K562 (cell line): ENCODE data around the gene CHD5. TPM values are rescaled to one million over a fixed set of nuclear protein-coding genes. Genes with fewer than 3 reads are reported as not detected.

Experiments used
- CHAMP1 ChIP-seq: fragments of 450-650 bp; IDR thresholded peaks from 2 replicates; pipeline ENCODE4 v1.6.1; 2016; ENCODE audit warnings: mild to moderate bottlenecking
- CREB3 ChIP-seq: fragments of 450-650 bp; conservative IDR thresholded peaks from 2 replicates; pipeline ENCODE4 v1.6.1; 2016; ENCODE audit warnings: missing genetic modification characterization, low read depth, mild to moderate bottlenecking, missing compliant biosample characterization, moderate library complexity
- HMG20B ChIP-seq: fragments of 250-450 bp; sonication (Bioruptor Pico); IDR thresholded peaks from 2 replicates; pipeline ENCODE4 v1.5.0; 2021; ENCODE audit warnings: mild to moderate bottlenecking
- MTF1 ChIP-seq: fragments of 250-450 bp; sonication (Bioruptor Pico); IDR thresholded peaks from 2 replicates; pipeline ENCODE4 v1.9.0; 2021; ENCODE audit warnings: moderate library complexity, mild to moderate bottlenecking, inconsistent platforms, borderline replicate concordance
- ZBTB40 ChIP-seq, 2 experiments: fragments of 450-650 bp in 1 of 2; sonication (generic) in 1 of 2; formaldehyde crosslinking in 1 of 2; IDR thresholded peaks; 2 replicates each; pipeline versions ENCODE4 v1.7.1 to v1.9.0; 2016 to 2022; ENCODE audit warnings: inconsistent platforms in 1 of 2, mild to moderate bottlenecking in 1 of 2, missing genetic modification reagents in 1 of 2
- ZNF395 ChIP-seq: fragments of 200-800 bp; sonication (Bioruptor generic); IDR thresholded peaks from 2 replicates; pipeline ENCODE4 v1.6.1; 2017; ENCODE audit warnings: missing genetic modification characterization, missing compliant biosample characterization
- polyA plus RNA-seq, 8 experiments: library from polyadenylated mRNA; depleted of rRNA in 4 of 8; stranded (reverse) in 5 of 8; unstranded in 3 of 8; fragments of >200 nt; fragmentation: Nextera tagmentation in 2 of 8; fragmentation: Illumina TruSeq in 1 of 8; extraction: Ambion mirVana in 2 of 8; extraction: Trizol in 1 of 8; gene quantifications; 2 replicates each; pipeline versions ENCODE4 v1.2.1 to v1.2.3, GENCODE V29; 2011 to 2014; ENCODE audit warnings: inconsistent platforms in 1 of 8, missing spikeins in 1 of 8
- total RNA-seq, 7 experiments: library from RNA; depleted of rRNA in 6 of 7; stranded (reverse); fragments of >200 nt in 6 of 7; fragmentation: Illumina TruSeq in 2 of 7; extraction: Trizol in 2 of 7; gene quantifications; 2 replicates each; pipeline versions ENCODE4 v1.2.1 to v1.2.3, GENCODE V29; 2011 to 2021; ENCODE audit warnings: low replicate concordance in 1 of 7
- TF ChIP-seq, protein P1 (sequence below), 2 experiments: fragments of 450-650 bp in 1 of 2; sonication (generic) in 1 of 2; formaldehyde crosslinking in 1 of 2; IDR thresholded peaks in 1 of 2; conservative IDR thresholded peaks in 1 of 2; 2 replicates each; pipeline versions ENCODE4 v1.6.1 to v1.8.1; 2016 to 2023; ENCODE audit warnings: mild to moderate bottlenecking in 2 of 2, moderate library complexity in 2 of 2, inconsistent platforms in 1 of 2, missing genetic modification reagents in 1 of 2
- TF ChIP-seq, protein P2 (sequence below): sonication (generic); formaldehyde crosslinking; IDR thresholded peaks from 2 replicates; pipeline ENCODE4 v1.8.0; 2022; ENCODE audit warnings: mild to moderate bottlenecking, missing genetic modification reagents

Gene CHD5
- total and polyA plus RNA-seq, 9 of the 15 experiments (the other 6 are each of a cell fraction or from before 2014, with no cell fraction given) = 0.03 to 0.52 (median 0.11) TPM; not detected in 2

DNA sequence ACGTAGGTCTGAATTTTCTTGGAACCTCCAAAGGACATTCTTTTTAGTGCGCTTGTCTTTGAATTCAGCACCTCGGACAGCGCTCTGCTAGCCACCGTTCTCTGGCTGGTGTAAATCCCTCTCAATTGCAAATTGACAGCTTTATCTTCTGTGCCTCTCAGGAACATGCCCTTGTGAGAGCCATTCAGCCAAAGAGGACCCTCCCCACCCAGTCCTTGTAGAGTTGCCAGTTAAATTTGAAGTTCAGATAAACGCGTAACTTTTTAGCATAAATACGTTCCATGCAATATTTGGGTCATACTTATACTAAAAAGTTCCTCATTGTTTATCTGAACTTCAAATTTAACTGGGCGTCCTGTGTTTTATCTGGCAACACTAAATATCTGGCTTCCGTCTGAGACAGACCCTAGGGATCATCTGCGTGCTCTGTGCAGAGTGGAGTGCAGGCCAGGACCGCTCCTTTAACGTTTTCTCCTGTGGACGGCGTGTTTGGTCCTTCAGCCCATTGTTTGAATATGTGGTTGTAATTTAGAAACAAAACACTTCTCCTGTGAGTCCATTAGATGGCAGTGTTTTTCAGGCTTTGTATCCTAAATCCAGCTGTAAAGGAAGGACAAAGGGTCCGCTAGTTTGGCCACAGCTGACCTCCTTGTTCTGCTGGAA is 127.4 kb downstream of the CHD5 start (continued):
- TF ChIP-seq HMG20B (CRISPR knock-in tag) (no peak), CREB3 (tag) (peak; percentile 62; the same call in 1 of the 2 replicates), CHAMP1 (peak; percentile 75), ZNF395 (peak; percentile 70), MTF1 (CRISPR knock-in tag) (no peak), ZBTB40 (IDR thresholded peaks at IDR 0.05) (peak; percentile 38; the same call in 1 of the 2 replicates), ZBTB40 (CRISPR knock-in tag; IDR thresholded peaks at IDR 0.05) (no peak; the same call in 1 of the 2 replicates)
- TF ChIP-seq, protein P1, sequence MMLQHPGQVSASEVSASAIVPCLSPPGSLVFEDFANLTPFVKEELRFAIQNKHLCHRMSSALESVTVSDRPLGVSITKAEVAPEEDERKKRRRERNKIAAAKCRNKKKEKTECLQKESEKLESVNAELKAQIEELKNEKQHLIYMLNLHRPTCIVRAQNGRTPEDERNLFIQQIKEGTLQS (IDR thresholded peaks at IDR 0.05) = no peak
- TF ChIP-seq, protein P1 (CRISPR knock-in tag; conservative IDR thresholded peaks at IDR 0.05) = peak; percentile 65; the same call in 1 of the 2 replicates
- TF ChIP-seq, protein P2, sequence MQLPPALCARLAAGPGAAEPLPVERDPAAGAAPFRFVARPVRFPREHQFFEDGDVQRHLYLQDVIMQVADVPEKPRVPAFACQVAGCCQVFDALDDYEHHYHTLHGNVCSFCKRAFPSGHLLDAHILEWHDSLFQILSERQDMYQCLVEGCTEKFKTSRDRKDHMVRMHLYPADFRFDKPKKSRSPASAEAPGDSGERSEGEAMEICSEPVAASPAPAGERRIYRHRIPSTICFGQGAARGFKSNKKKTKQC (CRISPR knock-in tag) = peak; percentile 78; the same call in 1 of the 2 replicates
